ENCODE measurements around the gene PSG6.
A peak's percentile ranks its signal among the peaks of the same experiment; 100 is the strongest.
"Not testable (repeated sequence)": the region's sequence is repeated elsewhere in the genome, so short reads cannot be mapped to it uniquely, and the experiment has no call there.

The PSG6 gene

DNA sequence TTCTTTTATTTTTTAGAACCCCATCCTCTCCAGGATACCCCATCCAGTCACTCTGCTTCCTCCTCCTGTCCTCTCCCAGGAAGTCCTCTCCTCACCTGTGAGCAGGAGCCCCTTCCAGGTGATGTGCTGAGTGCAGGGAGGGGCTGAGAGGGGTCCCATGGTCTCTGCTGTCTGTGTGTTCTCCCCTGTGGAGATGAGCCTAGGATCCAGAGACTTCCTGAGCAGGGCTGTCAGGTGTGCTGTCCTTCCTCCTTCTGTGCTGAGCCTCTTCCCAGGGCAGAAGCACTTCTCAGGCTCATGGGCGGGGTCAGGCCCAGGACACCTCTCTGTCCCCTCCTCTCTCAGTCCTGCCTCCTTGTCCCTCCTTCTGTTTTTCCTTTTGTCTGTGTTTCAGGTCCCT lies at the start of gene PSG6:
TSS of gene PSG6 (minus strand) at position 261 of the 400 bp plus-strand sequence. CDS start at position 159, 102 bp downstream.
- not testable (repeated sequence) for DNase-seq (ENCODE audit: low read depth)

DNA sequence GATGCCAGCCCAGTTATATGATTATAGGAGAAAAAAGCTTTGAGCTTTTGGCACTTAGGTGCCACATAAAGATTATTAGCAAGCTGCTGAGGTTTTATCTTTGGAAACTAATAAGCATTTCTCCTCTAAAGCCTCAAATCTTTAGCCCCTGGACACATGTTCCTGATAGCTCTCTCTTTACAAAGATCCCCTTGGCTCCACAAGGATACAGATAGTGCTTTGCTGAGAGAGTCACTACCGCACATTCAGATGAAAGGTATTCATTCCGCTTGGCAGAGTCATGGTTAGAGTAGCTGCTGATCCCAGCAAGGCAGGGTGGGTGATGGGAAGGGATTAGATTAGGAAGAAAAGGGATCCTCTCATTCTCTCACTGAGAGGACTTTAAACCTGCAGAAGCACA lies 47.5 kb upstream of the PSG6 start:
- no peak for DNase-seq (ENCODE audit: low read depth)

DNA sequence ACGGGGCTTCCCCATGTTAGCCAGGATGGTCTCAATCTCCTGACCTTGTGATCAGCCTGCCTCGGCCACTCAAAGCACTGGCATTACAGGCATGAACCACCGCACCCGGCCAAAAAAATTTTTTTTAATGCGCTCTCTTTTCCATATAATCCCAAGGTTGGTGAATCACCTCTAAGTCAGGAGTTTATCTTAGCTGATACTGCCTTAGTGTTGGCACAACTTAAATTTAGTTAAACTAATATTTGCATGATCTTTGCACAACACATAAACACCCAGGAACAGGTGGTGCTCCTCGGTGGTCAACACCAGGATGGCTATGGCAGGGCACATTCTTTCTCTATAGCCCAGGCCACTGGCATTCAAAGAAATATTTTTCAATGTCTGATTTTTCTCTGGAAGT lies 43.4 kb upstream of the PSG6 start:
- DNase-seq (ENCODE audit: low read depth), result no peak

DNA sequence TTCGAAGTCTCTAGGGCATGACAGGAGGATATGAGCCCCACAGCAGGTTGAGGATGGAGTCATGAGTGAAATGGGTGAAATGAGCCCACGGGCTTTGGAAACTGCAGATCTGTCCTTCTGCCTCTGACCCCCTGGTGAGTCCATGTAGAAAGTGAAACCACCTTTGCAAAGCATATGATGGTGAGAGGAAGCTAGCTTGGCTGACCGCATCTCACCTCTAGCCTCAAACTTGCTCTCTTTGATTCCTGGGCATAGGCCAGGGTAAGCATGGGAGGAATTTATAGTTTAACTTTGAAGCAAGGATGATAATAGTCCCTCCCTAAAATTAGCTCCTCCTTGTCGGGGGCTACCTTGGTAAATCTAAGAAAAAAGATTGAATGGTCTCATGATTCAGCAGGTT lies 34.4 kb upstream of the PSG6 start:
- DNase-seq (ENCODE audit: low read depth), result not testable (repeated sequence)

DNA sequence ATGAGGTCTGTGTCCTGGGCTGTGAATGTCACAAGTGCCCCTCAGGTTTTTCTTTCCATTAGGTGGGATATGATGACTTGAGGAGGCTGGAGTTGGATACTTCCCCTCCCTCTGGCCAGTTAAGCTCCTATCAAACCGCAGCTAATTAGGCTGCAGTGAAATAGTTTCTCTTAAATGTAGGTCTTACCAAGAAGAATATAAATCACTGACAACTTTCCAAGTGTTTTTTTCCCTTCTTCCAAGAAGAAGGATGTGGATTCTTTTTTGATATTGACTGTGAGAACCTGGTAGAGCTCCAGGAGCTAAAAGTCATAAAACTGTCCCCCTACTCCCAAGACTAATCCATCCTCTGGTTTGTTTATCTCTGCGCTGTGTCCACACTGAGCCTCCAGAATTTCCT lies 33.8 kb upstream of the PSG6 start:
- not testable (repeated sequence) for DNase-seq (ENCODE audit: low read depth)

DNA sequence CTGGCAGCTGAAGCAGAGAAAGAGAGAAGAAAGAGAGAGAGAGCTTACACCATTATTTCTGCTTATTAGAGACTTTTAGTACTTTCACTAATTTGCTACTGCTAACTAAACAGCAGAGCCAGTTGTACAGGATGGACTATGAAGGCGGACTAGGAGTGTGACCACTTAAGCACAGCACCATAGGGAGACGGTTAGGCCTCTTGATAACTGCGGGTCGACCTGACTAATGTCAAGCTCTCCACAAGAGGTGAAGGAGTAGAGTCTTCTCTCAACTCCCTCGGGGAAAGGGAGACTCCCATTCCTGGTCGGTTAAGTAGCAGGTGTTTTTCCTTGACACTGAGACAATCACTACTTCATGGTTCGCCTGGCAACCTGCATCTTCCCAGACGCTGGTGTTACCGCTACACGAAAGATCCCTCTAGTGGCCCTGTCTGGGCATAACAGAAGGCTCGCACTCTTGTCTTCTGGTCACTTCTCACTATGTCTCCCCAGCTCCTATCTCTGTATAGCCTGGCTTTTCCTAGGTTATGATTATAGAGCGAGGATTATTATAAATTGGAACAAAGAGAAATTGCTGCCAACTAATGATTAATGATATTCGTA lies 24.6 kb upstream of the PSG6 start:
- no peak for DNase-seq (ENCODE audit: low read depth)

DNA sequence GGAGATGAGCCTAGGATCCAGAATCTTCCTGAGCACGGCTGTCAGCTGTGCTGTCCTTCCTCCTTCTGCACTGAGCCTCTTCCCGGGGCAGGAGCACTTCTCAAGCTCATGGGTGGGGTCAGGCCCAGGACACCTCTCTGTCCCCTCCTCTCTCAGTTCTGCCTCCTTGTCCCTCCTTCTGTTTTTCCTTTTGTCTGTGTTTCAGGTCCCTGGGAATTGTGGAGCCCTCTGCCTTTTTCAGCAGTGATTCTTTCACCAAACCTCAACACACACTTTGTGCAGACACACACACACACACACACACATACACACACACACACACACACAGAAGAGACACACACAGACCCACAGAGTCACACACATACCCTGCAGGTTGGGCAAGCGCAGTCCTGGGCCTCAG lies 19.4 kb upstream of the PSG6 start, which contains the start of gene PSG7:
TSS of gene PSG7 (minus strand) at position 101 of the 400 bp plus-strand sequence. CDS start 131 bp downstream, outside the sequence.
- DNase-seq (ENCODE audit: low read depth), result not testable (repeated sequence)

DNA sequence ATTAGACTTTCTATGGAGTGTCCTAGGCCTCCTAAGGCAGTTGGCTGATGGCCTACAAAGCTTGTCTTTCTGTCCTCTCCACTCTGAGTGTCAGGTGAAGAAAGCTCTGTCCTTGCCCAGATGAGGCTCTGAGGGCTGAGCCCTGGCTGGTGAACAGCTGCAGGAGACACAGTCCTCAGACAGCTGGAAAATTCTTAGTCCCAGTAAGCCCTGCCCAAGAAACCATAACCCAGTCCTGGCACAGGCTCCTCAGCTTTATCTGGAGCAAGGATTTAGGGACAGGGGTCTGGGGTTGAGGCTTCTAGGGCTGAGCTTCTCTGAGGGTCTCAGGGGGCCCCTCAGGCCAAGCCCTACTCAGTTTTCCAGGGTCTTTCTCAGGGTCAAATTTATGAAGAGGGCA lies 17.0 kb upstream of the PSG6 start:
- not testable (repeated sequence) for DNase-seq (ENCODE audit: low read depth)

DNA sequence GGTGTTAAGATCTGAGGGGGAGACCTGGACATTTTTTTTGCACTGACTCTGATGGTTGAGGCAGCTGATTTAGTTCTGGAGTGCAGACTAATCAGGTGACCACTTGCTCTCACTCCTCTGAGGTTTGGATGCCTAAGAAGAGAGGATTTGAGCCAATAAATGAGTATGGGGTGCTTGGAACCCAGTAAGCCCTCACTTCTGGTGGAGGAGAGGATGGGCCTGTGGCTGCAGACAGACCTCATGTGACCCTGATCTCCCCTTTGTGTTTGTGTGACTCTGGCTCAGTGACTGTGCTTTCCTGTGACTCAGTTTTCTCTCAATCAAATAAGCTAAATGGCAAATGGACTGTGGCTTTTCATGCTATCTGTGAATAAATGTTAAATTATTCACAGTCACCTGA lies 16.5 kb upstream of the PSG6 start:
- not testable (repeated sequence) for DNase-seq (ENCODE audit: low read depth)

DNA sequence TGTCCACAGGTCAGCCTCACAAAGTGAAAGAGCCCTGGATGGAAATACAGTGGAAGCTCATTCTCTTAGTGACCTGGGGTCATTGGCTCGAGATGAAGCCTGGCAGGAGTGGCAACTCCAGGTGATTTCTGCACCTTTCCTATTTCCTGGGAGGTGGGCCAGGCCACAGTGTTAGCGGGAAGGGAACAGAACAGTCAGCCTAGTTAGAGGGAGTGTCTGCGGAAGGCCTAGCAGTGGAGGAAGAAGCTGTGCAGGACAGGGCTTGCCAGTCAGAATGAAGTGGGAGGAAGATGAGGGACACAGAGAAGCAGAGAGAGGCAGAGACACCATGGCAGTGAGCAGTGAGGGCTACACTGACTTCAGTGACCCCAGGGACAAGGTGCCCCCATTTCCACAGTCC lies 15.7 kb upstream of the PSG6 start:
- DNase-seq (ENCODE audit: low read depth), result not testable (repeated sequence)

DNA sequence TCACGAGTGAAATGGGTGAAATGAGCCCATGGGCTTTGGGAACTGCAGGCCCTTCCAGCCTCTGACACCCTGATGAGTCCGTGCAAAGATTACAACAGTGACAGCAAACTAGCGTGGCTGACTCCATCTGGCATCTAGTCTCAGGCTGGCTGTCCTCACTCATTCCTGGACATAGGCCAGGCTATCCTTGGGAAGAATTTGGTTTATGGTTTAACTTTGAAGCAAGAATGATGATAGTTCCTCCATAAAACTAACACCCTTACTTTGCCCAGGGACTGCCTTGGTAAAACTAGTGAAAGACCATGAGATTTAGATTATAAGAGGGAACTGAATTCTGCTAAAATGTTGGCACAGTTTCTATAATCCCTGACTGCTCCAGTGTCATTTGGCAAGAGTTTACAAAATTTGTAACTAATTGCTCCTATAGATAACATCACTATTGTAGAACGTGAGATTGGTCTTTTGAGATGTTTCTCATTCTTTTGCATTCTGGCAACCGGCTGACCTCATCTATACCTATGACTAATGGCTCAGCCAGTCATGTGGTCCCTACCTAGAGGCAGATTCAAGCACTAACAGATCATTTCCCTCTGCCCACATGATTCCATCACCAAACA lies 14.9 kb upstream of the PSG6 start:
- DNase-seq (ENCODE audit: low read depth), result peak; percentile 52

DNA sequence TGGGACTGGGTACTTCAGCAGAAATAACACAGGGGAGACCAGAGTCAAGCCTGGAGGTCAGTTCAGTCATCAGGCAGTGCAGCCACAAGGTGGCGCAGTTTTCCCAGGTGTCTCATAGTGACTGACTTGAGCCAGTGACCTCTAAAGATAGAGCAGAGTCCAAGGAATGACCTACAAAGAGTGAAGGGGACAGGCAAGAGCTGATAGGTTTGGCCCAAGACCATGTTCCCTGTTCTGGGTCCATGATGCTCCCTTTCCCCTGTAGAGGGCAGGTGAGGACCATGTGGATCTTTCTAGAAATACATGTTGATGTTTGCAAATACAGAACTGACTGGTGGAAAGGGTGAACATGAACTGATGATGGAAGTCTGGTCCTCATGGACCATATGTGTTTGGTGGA lies 12.5 kb upstream of the PSG6 start:
- DNase-seq (ENCODE audit: low read depth), result peak; percentile 28

DNA sequence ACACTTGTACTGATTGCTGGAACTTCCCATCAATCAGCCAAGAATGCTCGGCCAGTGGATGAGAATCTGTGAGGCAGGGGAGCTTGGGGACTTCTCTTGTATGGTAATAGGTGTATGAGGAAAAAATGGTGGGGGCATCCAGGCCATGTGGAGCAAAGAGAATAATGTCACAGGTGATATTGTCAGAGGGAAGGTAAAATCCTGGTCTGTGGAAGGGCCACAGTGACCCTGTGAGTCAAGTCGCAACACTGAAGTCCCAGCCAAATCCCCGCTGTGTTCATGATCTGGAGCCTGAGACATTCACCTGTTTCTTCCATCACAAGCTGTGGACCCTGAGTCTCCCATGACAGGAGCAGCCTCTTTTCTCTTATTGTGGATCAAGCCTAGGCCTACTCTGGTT lies 11.2 kb upstream of the PSG6 start:
- no peak for DNase-seq (ENCODE audit: low read depth)

DNA sequence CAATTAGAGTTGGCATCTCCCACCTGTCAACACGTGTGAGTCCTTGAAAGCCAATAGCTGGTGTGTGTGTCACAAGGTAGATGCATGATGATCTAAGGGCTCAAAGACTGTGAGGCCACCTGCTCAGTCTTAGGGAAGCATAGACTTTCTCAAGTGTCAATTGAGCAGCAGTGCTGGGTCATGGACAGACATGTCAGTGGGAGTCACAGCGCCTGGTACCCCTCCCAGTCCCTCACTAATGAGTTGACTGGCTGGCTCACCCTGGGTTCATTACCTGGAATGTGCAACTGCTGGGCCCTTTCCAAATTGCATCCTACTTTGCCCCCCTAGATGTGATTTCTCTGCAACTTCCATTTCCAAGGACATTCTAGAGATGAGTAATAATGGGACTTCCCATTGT lies 9.1 kb upstream of the PSG6 start:
- DNase-seq (ENCODE audit: low read depth), result no peak

DNA sequence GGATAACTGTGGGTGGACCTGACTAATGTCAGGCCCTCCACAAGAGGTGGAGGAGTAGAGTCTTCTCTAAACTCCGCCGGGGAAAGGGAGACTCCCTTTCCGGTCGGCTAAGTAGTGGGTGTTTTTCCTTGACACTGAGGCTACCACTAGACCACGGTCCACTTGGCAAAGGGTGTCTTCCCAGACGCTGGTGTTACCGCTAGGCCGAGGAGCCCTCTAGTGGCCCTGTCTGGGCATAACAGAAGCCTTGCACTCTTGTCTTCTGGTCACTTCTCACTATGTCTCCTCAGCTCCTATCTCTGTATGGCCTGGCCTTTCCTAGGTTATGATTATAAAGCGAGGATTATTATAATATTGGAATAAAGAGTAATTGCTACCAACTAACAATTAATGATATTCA lies 5.4 kb upstream of the PSG6 start:
- DNase-seq (ENCODE audit: low read depth), result peak; percentile 40

DNA sequence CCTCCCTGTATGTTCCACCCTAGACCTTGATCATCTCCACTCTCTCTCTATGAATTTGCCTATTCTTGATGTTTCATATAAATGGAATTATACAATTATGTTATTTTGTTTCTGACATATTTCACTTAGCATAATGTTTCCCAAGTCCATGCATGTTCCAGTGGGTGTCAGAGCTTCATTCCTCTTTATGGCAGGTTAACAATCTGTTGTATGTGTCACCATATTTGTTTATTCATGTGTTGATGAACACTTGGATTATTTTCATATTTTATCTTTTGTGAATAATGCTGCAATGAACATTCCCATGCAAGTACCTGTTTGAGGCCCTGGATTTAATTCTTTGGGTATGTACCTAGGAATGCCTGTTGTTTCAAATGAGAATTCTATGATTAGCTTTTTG lies 3.3 kb upstream of the PSG6 start:
- DNase-seq (ENCODE audit: low read depth), result not testable (repeated sequence)

DNA sequence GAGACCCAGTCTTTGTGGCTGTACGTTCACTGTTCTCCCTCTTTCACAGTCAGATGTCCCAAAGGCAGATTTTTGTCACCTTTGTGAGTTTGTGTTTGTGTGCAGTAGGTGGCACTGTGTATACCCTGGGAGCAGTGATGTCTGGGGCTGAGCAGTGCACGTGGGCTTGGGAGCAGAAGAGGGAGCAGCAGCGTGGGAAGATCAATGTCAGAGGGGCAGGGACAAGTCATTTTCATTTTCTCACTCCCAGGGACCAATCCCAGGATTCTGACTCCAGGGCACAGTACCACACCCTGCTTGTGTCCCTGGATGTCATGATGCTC lies 2.0 kb upstream of the PSG6 start:
- no peak for DNase-seq (ENCODE audit: low read depth)

DNA sequence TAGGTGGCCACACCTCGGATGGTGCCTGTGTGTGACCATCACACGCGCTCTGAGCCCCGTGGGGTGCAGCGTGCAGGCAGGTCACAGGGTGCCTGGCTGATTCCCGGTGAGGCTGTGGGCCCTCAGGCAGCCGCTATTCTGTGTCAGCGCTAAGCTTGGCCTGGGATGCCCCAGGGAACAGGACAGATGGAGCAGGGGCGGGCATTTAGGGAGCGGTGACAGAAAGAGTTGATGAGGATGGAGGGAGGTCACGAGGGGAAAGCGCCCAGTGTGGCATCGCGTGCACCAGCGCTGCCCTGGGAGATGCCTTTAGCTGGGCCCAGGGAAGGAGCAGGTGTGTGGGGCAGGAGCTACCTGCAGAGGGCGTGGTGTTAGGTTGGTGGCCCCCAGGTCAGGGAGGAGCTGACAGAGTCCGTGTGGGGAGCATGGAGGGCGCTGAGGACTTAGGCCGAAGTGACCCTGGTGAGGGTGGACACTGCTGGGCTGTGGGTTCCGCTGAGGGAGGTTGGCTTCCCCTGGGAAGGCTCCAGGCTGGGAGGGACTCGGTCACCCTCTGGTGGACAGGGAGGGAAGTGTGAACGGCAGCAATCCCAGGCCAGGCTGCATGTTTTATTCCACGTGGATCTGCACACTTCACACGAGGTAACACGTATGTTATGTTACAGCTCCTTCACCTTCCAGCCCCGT lies 1.5 kb upstream of the PSG6 start:
- DNase-seq (ENCODE audit: low read depth), result not testable (repeated sequence)

DNA sequence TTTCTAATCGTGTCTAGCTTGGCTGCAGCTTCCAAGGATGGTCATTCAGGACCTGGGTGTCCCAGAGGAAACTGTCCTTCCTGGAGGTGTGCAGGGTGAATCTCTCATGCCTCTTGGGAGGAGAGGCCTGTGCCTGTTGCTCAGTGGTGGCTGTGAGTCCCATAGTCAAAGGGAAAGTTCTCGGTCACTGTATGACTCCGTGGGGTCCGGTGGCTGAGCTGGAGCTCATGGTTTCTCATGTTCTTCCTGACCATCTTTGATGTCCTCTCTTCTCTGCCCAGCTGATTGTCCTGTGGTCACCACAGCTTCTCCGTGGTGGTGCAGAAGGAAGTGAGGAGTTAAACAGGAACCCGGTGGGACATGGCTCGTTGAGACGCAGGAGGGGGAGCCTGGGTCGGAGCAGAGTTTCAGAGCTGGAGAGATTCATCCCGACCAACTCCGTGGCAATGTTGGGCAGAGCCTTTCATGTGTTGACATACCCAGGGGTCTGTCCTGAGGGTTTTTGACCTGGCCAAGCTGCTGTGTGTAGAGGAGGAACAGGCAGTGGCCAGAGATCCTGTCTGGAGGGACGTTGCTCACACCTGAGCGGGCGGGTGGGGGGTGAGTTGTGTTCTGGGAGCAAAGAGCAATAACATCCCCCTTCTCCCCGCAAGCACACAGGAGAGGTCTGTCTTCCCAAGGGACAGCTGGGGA lies 829 bp upstream of the PSG6 start:
- DNase-seq (ENCODE audit: low read depth), result not testable (repeated sequence)

DNA sequence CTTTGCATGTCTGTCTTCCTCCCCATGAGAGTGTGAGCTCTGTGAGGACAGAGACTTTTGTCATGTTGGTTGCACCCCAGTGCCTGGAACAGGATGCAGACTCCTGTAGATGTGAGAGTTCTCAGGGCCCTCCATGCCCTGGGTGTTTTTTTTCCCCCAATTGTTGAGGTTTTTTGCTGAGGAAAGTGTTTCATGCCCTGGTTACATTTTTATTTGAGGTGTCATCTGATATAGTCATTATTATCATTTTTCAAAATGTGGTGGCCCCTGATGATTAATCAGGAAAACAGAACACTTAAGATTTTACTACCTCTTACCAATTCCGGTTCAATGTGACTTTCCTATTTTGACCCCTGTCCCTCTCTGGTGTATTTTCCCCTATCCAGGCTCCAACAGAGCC lies 763 bp downstream of the PSG6 start:
- not testable (repeated sequence) for DNase-seq (ENCODE audit: low read depth)

DNA sequence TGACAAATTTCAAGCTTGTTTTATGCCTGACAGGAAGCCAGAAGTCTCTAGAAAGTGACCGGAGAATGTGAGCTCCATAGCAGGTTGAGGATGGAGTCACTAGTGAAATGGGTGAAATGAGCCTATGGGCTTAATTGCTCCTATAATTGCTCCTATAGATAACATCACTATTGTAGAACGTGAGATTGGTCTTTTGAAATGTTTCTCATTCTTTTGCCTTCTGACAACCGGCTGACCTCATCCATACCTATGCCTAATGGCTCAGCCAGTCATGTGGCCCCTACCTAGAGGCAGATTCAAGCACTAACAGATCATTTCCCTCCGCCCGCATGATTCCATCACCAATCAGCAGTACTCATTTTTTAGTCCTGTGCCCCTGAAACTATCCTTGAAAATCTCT lies 4.2 kb downstream of the PSG6 start:
- DNase-seq (ENCODE audit: low read depth), result not testable (repeated sequence)

DNA sequence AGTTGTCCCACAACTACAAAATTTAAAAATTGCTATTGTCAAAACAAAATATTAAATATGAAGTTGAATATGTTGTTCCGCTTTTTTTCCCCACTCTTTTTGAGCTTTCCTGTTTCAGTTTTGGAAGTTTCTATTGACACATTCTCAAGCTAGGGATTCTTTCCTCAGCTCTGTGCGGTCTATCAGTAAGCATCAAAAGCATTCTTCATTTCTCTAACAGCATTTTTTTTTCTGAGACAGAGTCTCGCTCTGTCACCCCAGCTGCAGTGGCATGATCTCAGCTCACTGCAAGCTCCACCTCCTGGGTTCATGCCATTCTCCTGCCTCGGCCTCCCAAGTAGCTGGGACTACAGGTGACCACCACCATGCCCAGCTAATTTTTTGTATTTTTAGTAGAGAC lies 4.8 kb downstream of the PSG6 start:
- DNase-seq (ENCODE audit: low read depth), result not testable (repeated sequence)

DNA sequence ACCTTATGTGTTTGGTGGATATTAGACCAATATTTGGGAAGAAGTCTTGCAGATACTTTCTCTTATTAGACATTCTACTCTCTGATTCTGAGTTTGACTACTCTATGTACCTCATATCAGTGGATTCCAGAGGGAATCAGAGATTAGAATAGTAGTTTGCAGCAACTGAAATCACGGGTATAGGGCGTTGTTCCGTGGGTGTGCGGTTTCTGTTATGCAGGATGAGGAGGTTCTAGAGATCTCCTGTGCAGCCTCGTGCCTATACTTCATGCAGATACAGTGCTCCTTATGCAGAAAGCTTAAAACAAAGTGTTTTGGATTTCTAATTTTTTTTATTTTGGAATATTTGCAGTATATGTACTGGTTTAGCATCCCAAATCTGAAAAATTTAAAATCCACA lies 6.0 kb downstream of the PSG6 start:
- not testable (repeated sequence) for DNase-seq (ENCODE audit: low read depth)

All from fibroblast of the conjunctiva (primary cell).